HCT116 (cell line): ENCODE results near the gene CTNNA2. TPM values are rescaled to one million over a fixed set of nuclear protein-coding genes. Genes with fewer than 3 reads are reported as not detected.

ENCODE experiments used
- ATAC-seq: fragments of 200-7000 bp; cut with Tn5 transposase; 2 replicates; pipeline ENCODE4 v1.9.1; 2020; ENCODE audit warnings: mild to moderate bottlenecking, moderate library complexity
- BruUV-seq: library from RNA; stranded (reverse); fragments of 400-500 nt; replicated peaks from 2 replicates; lab custom pipeline; 2021; lab: Mats Ljungman, UMichigan
- CTCF ChIA-PET: fragments of 300-600 bp; sonication (Branson Sonifier 250); formaldehyde crosslinking; loops from one replicate; lab custom pipeline; 2021; ENCODE audit warnings: antibody characterized with exemption; lab: Charles Lee
- POLR2A ChIA-PET: fragments of 300-600, 350-600 bp; sonication (Branson Sonifier 250); formaldehyde crosslinking; loops from one replicate; lab custom pipeline; 2021; ENCODE audit warnings: antibody characterized with exemption; lab: Charles Lee
- RAD21 ChIA-PET, 2 experiments: fragments of 300-600 bp; sonication (Branson Sonifier 250); formaldehyde crosslinking; loops; one replicate each; lab custom pipeline; 2023; ENCODE audit warnings: low total read pairs in 2 of 2; ENCODE audit not compliant: uncharacterized antibody in 2 of 2, unreplicated experiment in 2 of 2, low non-redundant PET in 1 of 2; lab: Charles Lee
- DNase-seq: peaks from one replicate; pipeline ENCODE4 v3.0.0-alpha.2; 2010; ENCODE audit warnings: low read depth, low spot score
- H2AFZ ChIP-seq: fragments of 200-600 bp; shearing (Covaris generic), sonication (generic); 2 replicates; pipeline ENCODE4 v1.6.1; 2017; ENCODE audit warnings: low read depth, mixed run types, mixed read lengths, antibody characterized with exemption, low read length; ENCODE audit not compliant: poor library complexity, severe bottlenecking
- H3K27ac ChIP-seq: 2 replicates; pipeline ENCODE4 v1.5.1; 2012; ENCODE audit warnings: low read depth, low read length
- H3K27me3 ChIP-seq: fragments of 200-600 bp; sonication (generic); 2 replicates; pipeline ENCODE4 v1.6.1; 2016; ENCODE audit warnings: mixed run types, low read length, mixed read lengths; ENCODE audit not compliant: insufficient read depth
- H3K36me3 ChIP-seq, 2 experiments: fragments of 200-500 bp in 1 of 2; fragments of 200-600 bp in 1 of 2; sonication (Bioruptor generic) in 1 of 2; sonication (generic) in 1 of 2; 2 replicates each; pipeline versions ENCODE4 v1.5.1 to v1.6.1; 2014 to 2016; ENCODE audit warnings: low read length in 2 of 2, inconsistent platforms in 1 of 2, mixed read lengths in 1 of 2, mixed run types in 1 of 2; ENCODE audit not compliant: insufficient read depth in 2 of 2, control insufficient read depth in 1 of 2
- H3K4me1 ChIP-seq, 2 experiments: fragments of 200-600 bp in 1 of 2; sonication (generic) in 1 of 2; 2 replicates each; pipeline versions ENCODE4 v1.5.1 to v1.6.1; 2012 to 2017; ENCODE audit warnings: low read length in 2 of 2, inconsistent platforms in 1 of 2, mild to moderate bottlenecking in 1 of 2, mixed read lengths in 1 of 2, mixed run types in 1 of 2, moderate library complexity in 1 of 2; ENCODE audit not compliant: insufficient read depth in 2 of 2, control insufficient read depth in 1 of 2
- H3K4me2 ChIP-seq: fragments of 200-600 bp; sonication (generic); 2 replicates; pipeline ENCODE4 v1.6.1; 2017; ENCODE audit warnings: mixed run types, low read length, mixed read lengths
- H3K4me3 ChIP-seq, 2 experiments: fragments of 200-600 bp in 1 of 2; sonication (generic) in 1 of 2; replicated peaks in 1 of 2; 2 replicates each; pipeline ENCODE4 v1.5.1; 2011 to 2016; ENCODE audit warnings: low read length in 2 of 2, control low read depth in 1 of 2, low read depth in 1 of 2, mild to moderate bottlenecking in 1 of 2, mixed read lengths in 1 of 2, mixed run types in 1 of 2
- H3K79me2 ChIP-seq: fragments of 200-600 bp; sonication (generic); 2 replicates; pipeline ENCODE4 v1.6.1; 2017; ENCODE audit warnings: mild to moderate bottlenecking, mixed run types, low read length, moderate library complexity, mixed read lengths; ENCODE audit not compliant: insufficient read depth
- H3K9ac ChIP-seq: fragments of 200-600 bp; sonication (generic); 2 replicates; pipeline ENCODE4 v1.6.1; 2016; ENCODE audit warnings: low read length, mixed read lengths
- H3K9me2 ChIP-seq: fragments of 200-600 bp; sonication (generic), shearing (Covaris generic); 2 replicates; pipeline ENCODE4 v1.6.1; 2017; ENCODE audit warnings: mixed run types, mild to moderate bottlenecking, moderate library complexity; ENCODE audit not compliant: insufficient read depth
- H3K9me3 ChIP-seq, 2 experiments: fragments of 200-500 bp in 1 of 2; fragments of 200-600 bp in 1 of 2; sonication (Bioruptor generic) in 1 of 2; sonication (generic) in 1 of 2; 2 replicates each; pipeline ENCODE4 v1.6.1; 2014 to 2017; ENCODE audit warnings: low read length in 2 of 2, mixed read lengths in 2 of 2, inconsistent platforms in 1 of 2, low read depth in 1 of 2, mild to moderate bottlenecking in 1 of 2, mixed run types in 1 of 2, moderate library complexity in 1 of 2; ENCODE audit not compliant: control insufficient read depth in 1 of 2, insufficient read depth in 1 of 2
- H4K20me1 ChIP-seq: fragments of 200-600 bp; sonication (generic), shearing (Covaris generic); 2 replicates; pipeline ENCODE4 v1.6.1; 2017; ENCODE audit warnings: mixed run types, mild to moderate bottlenecking, moderate library complexity; ENCODE audit not compliant: insufficient read depth
- CBX3 ChIP-seq: IDR thresholded peaks from 2 replicates; pipeline ENCODE4 v1.6.1; 2012; ENCODE audit warnings: low read depth
- EZH2 ChIP-seq: fragments of 200-600 bp; sonication (generic); IDR thresholded peaks from 2 replicates; pipeline ENCODE4 v1.6.1; 2017; ENCODE audit warnings: antibody characterized with exemption, mixed run types
- EZH2phosphoT487 ChIP-seq: fragments of 200-600 bp; IDR thresholded peaks from 2 replicates; pipeline ENCODE4 v1.6.1; 2018; ENCODE audit warnings: antibody characterized with exemption, borderline replicate concordance
- JUND ChIP-seq: IDR thresholded peaks from 2 replicates; pipeline ENCODE4 v1.6.1; 2012
- POLR2A ChIP-seq: IDR thresholded peaks from 2 replicates; pipeline ENCODE4 v1.7.0; 2011; ENCODE audit warnings: borderline replicate concordance; ENCODE audit not compliant: insufficient read depth, insufficient read length; ENCODE audit errors: extremely low read depth
- POLR2AphosphoS5 ChIP-seq: IDR thresholded peaks from 2 replicates; pipeline ENCODE4 v1.6.1; 2011; ENCODE audit warnings: mild to moderate bottlenecking, low read depth, low read length, moderate library complexity
- SP1 ChIP-seq: IDR thresholded peaks from 2 replicates; pipeline ENCODE4 v1.6.1; 2012; ENCODE audit warnings: low read depth
- SRF ChIP-seq: IDR thresholded peaks from 2 replicates; pipeline ENCODE4 v1.6.1; 2012; ENCODE audit warnings: low read depth
- ZFX ChIP-seq: fragments of 450-650 bp; IDR thresholded peaks from 2 replicates; pipeline ENCODE4 v1.6.1; 2017
- ZNF274 ChIP-seq: fragments of 200-500 bp; sonication (Bioruptor generic); IDR thresholded peaks from 2 replicates; pipeline ENCODE4 v1.6.1; 2014; ENCODE audit warnings: mild to moderate bottlenecking, low read depth, low read length, inconsistent platforms
- intact Hi-C: fragments of 100-400 bp; cut with micrococcal nuclease; formaldehyde crosslinking; loops from 2 replicates; pipeline ENCODE4 v1.10.0; 2022
- total RNA-seq: library from RNA; stranded (reverse); gene quantifications from one replicate; pipeline ENCODE4 v1.2.1, GENCODE V29; 2021; ENCODE audit not compliant: unreplicated experiment
- TF ChIP-seq, protein P1 (sequence below): IDR thresholded peaks from 2 replicates; pipeline ENCODE4 v1.6.1; 2011; ENCODE audit warnings: mild to moderate bottlenecking, low read length, moderate library complexity; ENCODE audit not compliant: insufficient replicate concordance; ENCODE audit errors: extremely low read depth
- TF ChIP-seq, protein P2 (sequence below): IDR thresholded peaks from 2 replicates; pipeline ENCODE4 v1.6.1; 2012
- TF ChIP-seq, protein P3 (sequence below): IDR thresholded peaks from 2 replicates; pipeline ENCODE4 v1.6.1; 2012; ENCODE audit warnings: low read depth

The CTNNA2 gene
- total RNA-seq, 1 experiment from 2014 or later = not detected

DNA sequence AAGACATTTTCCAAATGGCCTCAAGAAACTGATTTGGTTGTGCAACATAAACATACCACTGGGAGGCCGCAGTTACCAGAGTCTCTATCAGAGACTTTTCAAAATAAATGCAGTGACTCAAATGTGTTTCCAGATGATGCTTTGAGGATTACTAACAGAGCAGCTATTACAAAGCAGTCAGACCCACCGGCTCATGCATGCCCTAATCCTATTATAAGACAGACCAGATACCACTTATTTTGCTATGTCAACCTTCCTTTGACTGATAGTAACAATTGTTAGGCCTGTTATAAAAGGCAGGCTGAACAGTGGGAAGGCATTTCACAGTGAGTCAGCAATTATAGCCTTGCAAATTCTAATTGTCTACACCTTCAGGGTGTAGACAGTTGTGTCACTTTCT lies 574.0 kb downstream of the CTNNA2 start:
- no peaks in the 10 kb centered on the region for H3K4me1 ChIP-seq
- H3K4me2 ChIP-seq = no peak overlapping the region
- no peak for DNase-seq
- H4K20me1 ChIP-seq = no peaks in the 10 kb centered on the region
- TF ChIP-seq JUND (no peak), ZFX (no peak), EZH2phosphoT487 (no peak), EZH2 (no peak), POLR2A (no peak), CBX3 (no peak), POLR2AphosphoS5 (no peak), SP1 (no peak), ZNF274 (no peak), SRF (no peak)
- TF ChIP-seq, protein P1, sequence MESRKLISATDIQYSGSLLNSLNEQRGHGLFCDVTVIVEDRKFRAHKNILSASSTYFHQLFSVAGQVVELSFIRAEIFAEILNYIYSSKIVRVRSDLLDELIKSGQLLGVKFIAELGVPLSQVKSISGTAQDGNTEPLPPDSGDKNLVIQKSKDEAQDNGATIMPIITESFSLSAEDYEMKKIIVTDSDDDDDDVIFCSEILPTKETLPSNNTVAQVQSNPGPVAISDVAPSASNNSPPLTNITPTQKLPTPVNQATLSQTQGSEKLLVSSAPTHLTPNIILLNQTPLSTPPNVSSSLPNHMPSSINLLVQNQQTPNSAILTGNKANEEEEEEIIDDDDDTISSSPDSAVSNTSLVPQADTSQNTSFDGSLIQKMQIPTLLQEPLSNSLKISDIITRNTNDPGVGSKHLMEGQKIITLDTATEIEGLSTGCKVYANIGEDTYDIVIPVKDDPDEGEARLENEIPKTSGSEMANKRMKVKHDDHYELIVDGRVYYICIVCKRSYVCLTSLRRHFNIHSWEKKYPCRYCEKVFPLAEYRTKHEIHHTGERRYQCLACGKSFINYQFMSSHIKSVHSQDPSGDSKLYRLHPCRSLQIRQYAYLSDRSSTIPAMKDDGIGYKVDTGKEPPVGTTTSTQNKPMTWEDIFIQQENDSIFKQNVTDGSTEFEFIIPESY = no peak
- TF ChIP-seq, protein P2, sequence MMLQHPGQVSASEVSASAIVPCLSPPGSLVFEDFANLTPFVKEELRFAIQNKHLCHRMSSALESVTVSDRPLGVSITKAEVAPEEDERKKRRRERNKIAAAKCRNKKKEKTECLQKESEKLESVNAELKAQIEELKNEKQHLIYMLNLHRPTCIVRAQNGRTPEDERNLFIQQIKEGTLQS = no peak
- TF ChIP-seq, protein P3, sequence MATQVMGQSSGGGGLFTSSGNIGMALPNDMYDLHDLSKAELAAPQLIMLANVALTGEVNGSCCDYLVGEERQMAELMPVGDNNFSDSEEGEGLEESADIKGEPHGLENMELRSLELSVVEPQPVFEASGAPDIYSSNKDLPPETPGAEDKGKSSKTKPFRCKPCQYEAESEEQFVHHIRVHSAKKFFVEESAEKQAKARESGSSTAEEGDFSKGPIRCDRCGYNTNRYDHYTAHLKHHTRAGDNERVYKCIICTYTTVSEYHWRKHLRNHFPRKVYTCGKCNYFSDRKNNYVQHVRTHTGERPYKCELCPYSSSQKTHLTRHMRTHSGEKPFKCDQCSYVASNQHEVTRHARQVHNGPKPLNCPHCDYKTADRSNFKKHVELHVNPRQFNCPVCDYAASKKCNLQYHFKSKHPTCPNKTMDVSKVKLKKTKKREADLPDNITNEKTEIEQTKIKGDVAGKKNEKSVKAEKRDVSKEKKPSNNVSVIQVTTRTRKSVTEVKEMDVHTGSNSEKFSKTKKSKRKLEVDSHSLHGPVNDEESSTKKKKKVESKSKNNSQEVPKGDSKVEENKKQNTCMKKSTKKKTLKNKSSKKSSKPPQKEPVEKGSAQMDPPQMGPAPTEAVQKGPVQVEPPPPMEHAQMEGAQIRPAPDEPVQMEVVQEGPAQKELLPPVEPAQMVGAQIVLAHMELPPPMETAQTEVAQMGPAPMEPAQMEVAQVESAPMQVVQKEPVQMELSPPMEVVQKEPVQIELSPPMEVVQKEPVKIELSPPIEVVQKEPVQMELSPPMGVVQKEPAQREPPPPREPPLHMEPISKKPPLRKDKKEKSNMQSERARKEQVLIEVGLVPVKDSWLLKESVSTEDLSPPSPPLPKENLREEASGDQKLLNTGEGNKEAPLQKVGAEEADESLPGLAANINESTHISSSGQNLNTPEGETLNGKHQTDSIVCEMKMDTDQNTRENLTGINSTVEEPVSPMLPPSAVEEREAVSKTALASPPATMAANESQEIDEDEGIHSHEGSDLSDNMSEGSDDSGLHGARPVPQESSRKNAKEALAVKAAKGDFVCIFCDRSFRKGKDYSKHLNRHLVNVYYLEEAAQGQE = no peak
- TF ChIP-seq, all 23 proteins: peak for 0
- no peaks in the 10 kb centered on the region for H3K36me3 ChIP-seq
- intact Hi-C loops = no loop called here
- H3K9ac ChIP-seq = no peak overlapping the region
- CTCF ChIA-PET = no interaction called here
- H3K79me2 ChIP-seq = no peaks in the 10 kb centered on the region
- POLR2A ChIA-PET = no interaction called here
- no peaks in the 10 kb centered on the region for H3K9me2 ChIP-seq
- H2AFZ ChIP-seq = no peak overlapping the region
- no TSS peak for BruUV-seq
- H3K27me3 ChIP-seq = no peaks in the 10 kb centered on the region
- H3K4me3 ChIP-seq = no peak overlapping the region
- no peak overlapping the region for H3K27ac ChIP-seq
- H3K9me3 ChIP-seq = peaks cover 0 to 23% of the 10 kb centered on the region in 2 experiments; a peak in 2 of 4 replicates
- no peak for ATAC-seq
- RAD21 ChIA-PET = no interaction called here
